Measurements from ENCODE around the gene STEAP3.

- no peak for TF ChIP-seq CTCF (IDR thresholded peaks at IDR 0.05)
- TF ChIP-seq EZH2 (IDR thresholded peaks at IDR 0.05; ENCODE audit: borderline replicate concordance, insufficient read depth, low read depth, low read length, poor library complexity, severe bottlenecking): no peak
Measured at GRCh38 chr2:119245076-119245840, 21.6 kb downstream of the STEAP3 start.

Data from B cell (primary cell).